Fibroblast of the aortic adventitia (primary cell): Measurements from ENCODE around the gene WNT9A. TPM values are rescaled to one million over a fixed set of nuclear protein-coding genes. Genes with fewer than 3 reads are reported as not detected.

Experiments used
- DNase-seq: peaks from one replicate; pipeline ENCODE4 v3.0.0-alpha.2; 2010; ENCODE audit warnings: low read depth
- H3K4me3 ChIP-seq: 2 replicates; pipeline ENCODE4 v1.5.1; 2011; ENCODE audit warnings: low read depth, mild to moderate bottlenecking, control low read depth, low read length, moderate library complexity
- total RNA-seq: library from RNA; depleted of rRNA; stranded (reverse); fragments of >200 nt; gene quantifications from 2 replicates; pipeline ENCODE4 v1.2.3, GENCODE V29; 2012; ENCODE audit warnings: low replicate concordance
- TF ChIP-seq, protein P1 (sequence below): IDR thresholded peaks from 2 replicates; pipeline ENCODE4 v1.5.1; 2011; ENCODE audit warnings: mild to moderate bottlenecking, low read length, control low read depth, inconsistent platforms; ENCODE audit not compliant: insufficient read depth

Gene WNT9A
- total RNA-seq, 1 donor: 0.99 TPM

- no peak for DNase-seq
- TF ChIP-seq, protein P1, sequence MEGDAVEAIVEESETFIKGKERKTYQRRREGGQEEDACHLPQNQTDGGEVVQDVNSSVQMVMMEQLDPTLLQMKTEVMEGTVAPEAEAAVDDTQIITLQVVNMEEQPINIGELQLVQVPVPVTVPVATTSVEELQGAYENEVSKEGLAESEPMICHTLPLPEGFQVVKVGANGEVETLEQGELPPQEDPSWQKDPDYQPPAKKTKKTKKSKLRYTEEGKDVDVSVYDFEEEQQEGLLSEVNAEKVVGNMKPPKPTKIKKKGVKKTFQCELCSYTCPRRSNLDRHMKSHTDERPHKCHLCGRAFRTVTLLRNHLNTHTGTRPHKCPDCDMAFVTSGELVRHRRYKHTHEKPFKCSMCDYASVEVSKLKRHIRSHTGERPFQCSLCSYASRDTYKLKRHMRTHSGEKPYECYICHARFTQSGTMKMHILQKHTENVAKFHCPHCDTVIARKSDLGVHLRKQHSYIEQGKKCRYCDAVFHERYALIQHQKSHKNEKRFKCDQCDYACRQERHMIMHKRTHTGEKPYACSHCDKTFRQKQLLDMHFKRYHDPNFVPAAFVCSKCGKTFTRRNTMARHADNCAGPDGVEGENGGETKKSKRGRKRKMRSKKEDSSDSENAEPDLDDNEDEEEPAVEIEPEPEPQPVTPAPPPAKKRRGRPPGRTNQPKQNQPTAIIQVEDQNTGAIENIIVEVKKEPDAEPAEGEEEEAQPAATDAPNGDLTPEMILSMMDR: no peak
Observed at GRCh38 chr1:227903061-227903521, 44.6 kb downstream of the WNT9A start.

GRCh38 chr1:227902641-227902990, 45.1 kb downstream of the WNT9A start:
- no peak overlapping the region for H3K4me3 ChIP-seq
- TF ChIP-seq, protein P1: no peak
- DNase-seq: no peak

More at GRCh38 chr1:227903061-227903521, 44.6 kb downstream of the WNT9A start:
- H3K4me3 ChIP-seq: no peak overlapping the region

GRCh38 chr1:227901906-227902640, 45.7 kb downstream of the WNT9A start:
- TF ChIP-seq, protein P1: no peak
- no peak overlapping the region for H3K4me3 ChIP-seq
- DNase-seq: no peak

GRCh38 chr1:227901239-227901905, 46.4 kb downstream of the WNT9A start:
- TF ChIP-seq, protein P1: no peak

DNA sequence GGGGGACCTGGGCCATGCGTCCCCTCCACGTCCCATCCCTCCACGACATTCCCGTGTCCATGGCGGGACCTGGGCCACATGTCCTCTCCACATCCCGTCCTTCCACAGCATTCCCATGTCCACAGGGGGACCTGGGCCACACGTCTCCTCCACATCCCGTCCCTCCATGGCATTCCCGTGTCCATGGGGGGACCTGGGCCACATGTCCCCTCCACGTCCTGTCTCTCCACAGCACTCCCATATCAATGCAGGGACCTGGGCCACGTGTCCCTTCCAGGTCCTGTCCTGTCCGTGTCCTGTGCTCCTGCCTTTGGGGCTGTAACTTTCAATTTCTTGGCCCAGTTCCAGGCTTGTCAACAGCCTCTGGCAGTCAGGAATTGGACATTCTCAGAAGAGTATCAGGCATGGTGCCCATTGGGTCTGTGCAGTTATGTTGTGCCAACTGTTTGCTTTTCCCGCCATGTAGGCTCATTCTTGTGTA, 47.1 kb downstream of the WNT9A start:
- DNase-seq: no peak
- no peak overlapping the region for H3K4me3 ChIP-seq
- TF ChIP-seq, protein P1: no peak

More at GRCh38 chr1:227901239-227901905, 46.4 kb downstream of the WNT9A start:
- DNase-seq: no peak
- no peak overlapping the region for H3K4me3 ChIP-seq

- H3K4me3 ChIP-seq: no peak overlapping the region
- TF ChIP-seq, protein P1: no peak
Observed at GRCh38 chr1:227899820-227900449, 47.8 kb downstream of the WNT9A start.

More at GRCh38 chr1:227899820-227900449, 47.8 kb downstream of the WNT9A start:
- no peak for DNase-seq
